Measurements from ENCODE around the gene THOC1.

DNA sequence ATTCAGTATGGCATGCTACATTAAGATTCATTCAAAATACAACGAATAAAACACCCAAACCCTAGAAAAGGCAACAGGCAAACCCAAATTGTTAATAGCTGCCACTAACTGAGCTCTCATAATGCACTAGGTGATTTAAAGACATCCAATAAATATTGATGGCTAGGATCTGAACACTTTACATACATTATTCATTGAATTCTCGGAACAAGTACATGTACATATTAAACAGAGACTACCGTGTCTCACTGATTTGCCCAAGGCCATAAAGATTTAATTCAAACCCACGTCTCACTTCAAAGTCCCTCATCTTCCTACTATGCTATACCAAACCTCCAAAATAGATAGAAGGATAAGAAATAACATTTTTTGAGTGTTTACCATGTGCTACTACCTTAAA, 42.1 kb downstream of the THOC1 start:
- TF ChIP-seq POLR2A (IDR thresholded peaks at IDR 0.05; ENCODE audit: extremely low read depth, insufficient read length), result no peak
- TF ChIP-seq, protein P1, sequence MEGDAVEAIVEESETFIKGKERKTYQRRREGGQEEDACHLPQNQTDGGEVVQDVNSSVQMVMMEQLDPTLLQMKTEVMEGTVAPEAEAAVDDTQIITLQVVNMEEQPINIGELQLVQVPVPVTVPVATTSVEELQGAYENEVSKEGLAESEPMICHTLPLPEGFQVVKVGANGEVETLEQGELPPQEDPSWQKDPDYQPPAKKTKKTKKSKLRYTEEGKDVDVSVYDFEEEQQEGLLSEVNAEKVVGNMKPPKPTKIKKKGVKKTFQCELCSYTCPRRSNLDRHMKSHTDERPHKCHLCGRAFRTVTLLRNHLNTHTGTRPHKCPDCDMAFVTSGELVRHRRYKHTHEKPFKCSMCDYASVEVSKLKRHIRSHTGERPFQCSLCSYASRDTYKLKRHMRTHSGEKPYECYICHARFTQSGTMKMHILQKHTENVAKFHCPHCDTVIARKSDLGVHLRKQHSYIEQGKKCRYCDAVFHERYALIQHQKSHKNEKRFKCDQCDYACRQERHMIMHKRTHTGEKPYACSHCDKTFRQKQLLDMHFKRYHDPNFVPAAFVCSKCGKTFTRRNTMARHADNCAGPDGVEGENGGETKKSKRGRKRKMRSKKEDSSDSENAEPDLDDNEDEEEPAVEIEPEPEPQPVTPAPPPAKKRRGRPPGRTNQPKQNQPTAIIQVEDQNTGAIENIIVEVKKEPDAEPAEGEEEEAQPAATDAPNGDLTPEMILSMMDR (IDR thresholded peaks at IDR 0.05; ENCODE audit: low read depth, low read length), result no peak
- TF ChIP-seq, protein P2, sequence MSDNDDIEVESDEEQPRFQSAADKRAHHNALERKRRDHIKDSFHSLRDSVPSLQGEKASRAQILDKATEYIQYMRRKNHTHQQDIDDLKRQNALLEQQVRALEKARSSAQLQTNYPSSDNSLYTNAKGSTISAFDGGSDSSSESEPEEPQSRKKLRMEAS (IDR thresholded peaks at IDR 0.05; ENCODE audit: low read depth, low read length), result no peak

Data from NB4 (cell line).